Activated T-cell treated with anti-CD3 and anti-CD28 coated beads, Interleukin-2, amount 50 U/mL, for 48 hours (primary cell): ENCODE measurements around the gene MT4.
A peak's percentile ranks its signal among the peaks of the same experiment; 100 is the strongest.

Source experiments
- DNase-seq, 2 experiments: peaks; one replicate each; pipeline ENCODE4 v3.0.0-alpha.2; 2020

The MT4 gene

DNA sequence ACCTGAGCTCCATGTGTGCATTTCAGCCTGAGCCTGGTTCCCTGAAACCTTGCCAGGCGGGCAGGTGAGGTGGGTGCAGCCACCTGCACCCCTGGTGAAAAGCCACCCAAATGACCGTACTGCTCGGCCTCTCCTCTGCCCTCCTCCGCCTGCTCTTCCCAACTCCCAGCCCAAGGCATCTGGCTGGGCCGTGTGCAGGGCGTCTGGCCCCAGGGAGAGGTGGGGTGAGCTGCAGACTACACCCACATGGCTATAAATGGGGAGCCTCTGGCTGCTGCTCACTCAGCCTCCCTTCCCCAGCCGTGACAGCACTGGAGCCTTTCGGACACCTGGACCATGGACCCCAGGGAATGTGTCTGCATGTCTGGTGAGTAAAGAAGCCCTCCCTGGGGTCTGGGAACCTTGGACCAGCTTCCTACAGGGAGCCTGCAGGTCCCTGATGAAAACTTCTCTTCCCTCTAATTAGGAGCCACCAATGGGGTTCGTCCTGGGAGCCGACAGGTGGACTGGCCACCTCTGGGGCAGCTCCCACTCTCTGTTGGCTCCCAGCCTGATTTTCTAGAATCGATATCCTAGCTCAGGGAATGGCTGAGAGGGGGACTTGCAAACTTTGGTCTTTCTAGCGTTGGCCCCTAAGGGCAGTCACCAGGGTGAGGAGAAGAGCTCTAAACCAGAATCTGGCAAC, at the start of gene MT4:
MT4 (plus strand) TSS at position 281 of the 685 bp plus-strand sequence; CDS start at position 337, 56 bp downstream.
- DNase-seq: no peak

DNA sequence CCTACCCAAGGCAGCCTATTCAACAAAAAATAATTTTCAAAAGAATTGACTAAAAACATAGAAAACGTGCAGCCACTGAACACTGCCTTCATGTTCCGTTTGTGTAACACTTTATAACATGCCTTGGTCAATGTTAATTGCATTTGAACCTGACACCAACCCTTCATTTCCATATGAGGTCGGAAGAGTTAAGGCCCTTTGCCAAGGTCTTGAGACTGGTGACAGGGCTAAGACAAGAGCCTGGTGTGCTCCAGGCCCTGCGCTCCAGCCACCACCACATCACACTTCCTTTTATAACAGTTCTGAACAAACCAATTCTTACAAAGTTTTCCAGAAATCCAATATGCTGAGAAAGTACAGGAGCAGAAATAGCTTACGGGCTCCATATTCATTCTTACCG, 49.2 kb upstream of the MT4 start:
- no peak for DNase-seq

- no peak for DNase-seq
Measured at GRCh38 chr16:56517206-56517605, 47.7 kb upstream of the MT4 start.

DNA sequence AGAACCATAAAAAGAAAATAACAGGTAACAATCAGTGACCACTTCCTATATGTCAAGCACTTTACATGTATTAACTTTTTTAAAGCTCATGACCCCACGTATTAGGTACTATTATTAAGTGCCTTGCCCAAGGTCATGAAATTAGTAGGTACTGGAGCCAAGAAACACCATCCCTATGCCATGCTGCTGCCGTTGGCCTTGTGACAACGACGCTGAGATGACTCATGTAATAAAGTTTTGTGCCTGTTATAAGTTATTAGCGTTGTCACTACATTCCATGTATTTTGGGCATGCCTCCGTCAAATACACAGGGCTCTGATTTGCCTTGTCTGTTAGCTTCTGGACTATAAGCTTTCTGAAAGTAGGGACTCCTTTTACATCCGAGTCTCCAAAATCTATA, 46.4 kb upstream of the MT4 start:
- no peak for DNase-seq

GRCh38 chr16:56519459-56520250, 45.2 kb upstream of the MT4 start, which contains the start of gene BBS2:
Gene BBS2 (minus strand): TSS chr16:56520024. CDS start chr16:56519862, 162 bp downstream.
- DNase-seq: peak; percentile 95 to 96

DNA sequence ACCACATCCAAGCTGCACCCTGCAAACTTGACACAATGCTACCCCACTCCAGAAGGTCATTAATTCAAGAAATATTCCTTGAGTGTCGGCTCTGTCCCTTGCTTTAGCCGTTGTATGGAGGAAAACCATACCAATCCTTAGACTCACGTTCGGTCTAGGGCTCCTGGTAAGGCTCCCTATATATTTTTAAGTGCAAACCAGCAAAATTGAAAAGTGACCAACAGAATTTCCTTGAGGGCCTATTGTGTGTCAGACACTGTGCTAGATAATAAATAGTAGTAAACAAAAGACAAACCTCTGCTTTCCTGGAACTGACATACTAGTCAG, 44.7 kb upstream of the MT4 start:
- no peak for DNase-seq

GRCh38 chr16:56525236-56525635, 39.6 kb upstream of the MT4 start:
- no peak for DNase-seq

- DNase-seq: no peak
Measured at GRCh38 chr16:56530872-56531271, 34.0 kb upstream of the MT4 start.

GRCh38 chr16:56532714-56533113, 32.2 kb upstream of the MT4 start:
- DNase-seq: no peak

- DNase-seq: no peak
Measured at GRCh38 chr16:56534847-56535383, 30.0 kb upstream of the MT4 start.

DNA sequence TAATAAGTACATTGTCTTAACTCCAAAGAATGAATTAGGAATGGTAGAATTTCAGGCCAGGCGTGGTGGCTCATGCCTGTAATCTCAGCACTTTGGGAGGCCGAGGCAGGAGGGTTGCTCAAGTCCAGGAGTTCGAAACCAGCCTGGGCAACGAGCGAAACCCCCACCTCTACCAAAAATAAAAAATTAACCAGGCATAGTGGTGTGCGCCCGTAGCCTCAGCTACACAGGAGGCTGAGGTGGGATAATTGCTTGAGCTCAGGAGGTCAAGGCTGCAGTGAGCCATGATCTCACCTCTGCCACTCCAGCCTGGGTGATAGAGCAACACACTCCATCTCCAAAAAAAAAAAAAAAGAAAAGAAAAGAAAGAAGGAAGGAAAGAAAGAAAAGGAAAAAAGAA, 26.5 kb upstream of the MT4 start:
- no peak for DNase-seq

GRCh38 chr16:56539656-56540055, 25.2 kb upstream of the MT4 start:
- no peak for DNase-seq

GRCh38 chr16:56542039-56542438, 22.8 kb upstream of the MT4 start:
- no peak for DNase-seq

- DNase-seq: no peak
Measured at GRCh38 chr16:56547120-56547948, 17.5 kb upstream of the MT4 start.

DNA sequence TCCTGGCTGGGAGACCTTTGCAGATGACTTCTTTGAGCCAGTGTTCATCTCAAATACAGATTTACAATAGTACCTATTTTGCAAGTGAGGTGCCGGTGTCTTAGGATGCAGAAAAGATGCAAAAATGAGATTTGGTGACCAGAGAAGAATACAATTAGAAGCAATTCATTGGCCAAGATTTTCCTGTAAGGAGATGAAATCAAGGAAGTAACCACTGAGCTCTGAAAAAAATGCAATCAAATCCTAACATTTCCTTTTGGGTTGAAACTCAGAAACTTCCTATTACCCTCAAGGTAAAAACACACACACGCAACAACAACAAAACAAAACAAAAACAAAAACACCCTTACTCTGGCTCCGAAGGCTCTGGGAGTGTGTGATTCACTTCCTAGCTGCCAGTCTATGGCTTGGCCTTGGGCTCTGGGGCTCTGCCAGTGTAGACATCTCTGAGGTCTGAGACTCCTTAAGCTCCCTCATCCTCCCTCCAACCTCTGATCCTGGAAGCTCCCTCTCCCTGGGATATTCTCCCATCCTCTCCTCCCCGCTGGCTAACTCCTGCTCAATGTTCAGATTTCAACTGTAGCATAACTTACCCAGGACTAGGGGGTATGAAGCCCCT, 16.8 kb upstream of the MT4 start:
- DNase-seq: no peak

DNA sequence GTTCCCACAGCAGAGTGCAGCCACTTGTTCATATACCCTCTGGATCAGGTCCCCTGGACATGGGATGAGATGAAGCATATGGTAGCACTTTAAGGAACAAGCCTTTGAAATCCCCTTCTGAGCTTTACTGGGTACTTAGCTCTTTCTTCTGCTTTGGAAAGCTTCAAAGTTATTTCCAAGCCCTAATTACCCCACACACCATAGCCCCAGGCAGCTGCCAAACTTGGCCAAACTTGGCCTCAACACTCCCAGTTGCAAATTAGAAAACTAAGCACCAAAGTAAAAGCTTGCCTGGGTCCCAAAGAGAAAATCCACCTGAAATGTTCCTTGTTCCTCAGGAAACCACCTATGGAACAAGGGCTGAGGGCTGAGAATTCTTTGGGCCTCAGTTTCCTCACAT, 15.7 kb upstream of the MT4 start:
- DNase-seq: no peak

- DNase-seq: peak; percentile 45 to 51
Measured at GRCh38 chr16:56549744-56550385, 15.0 kb upstream of the MT4 start.

- DNase-seq: no peak
Measured at GRCh38 chr16:56551796-56552738, 12.8 kb upstream of the MT4 start.

- no peak for DNase-seq
Measured at GRCh38 chr16:56554441-56554840, 10.4 kb upstream of the MT4 start.

- DNase-seq: no peak
Measured at GRCh38 chr16:56558024-56558747, 6.7 kb upstream of the MT4 start.
